Keratinocyte (primary cell): ENCODE data around the gene TRIM65.

ENCODE experiments used
- EZH2 ChIP-seq: IDR thresholded peaks from one replicate; pipeline ENCODE4 v1.6.1; 2012; ENCODE audit warnings: inconsistent platforms, mild to moderate bottlenecking, low read length, moderate library complexity
- TF ChIP-seq, protein P1 (sequence below), 3 experiments: IDR thresholded peaks in 1 of 3; conservative IDR thresholded peaks in 1 of 3; optimal IDR thresholded peaks in 1 of 3; 2 replicates in 2 of 3; 3 replicates in 1 of 3; pipeline versions ENCODE3 to v1.5.1; 2011; ENCODE audit warnings: low read length in 3 of 3, mild to moderate bottlenecking in 3 of 3, moderate library complexity in 2 of 3, control low read depth in 1 of 3, inconsistent platforms in 1 of 3; ENCODE audit not compliant: insufficient read depth in 2 of 3; ENCODE audit errors: extremely low read depth in 1 of 3

DNA sequence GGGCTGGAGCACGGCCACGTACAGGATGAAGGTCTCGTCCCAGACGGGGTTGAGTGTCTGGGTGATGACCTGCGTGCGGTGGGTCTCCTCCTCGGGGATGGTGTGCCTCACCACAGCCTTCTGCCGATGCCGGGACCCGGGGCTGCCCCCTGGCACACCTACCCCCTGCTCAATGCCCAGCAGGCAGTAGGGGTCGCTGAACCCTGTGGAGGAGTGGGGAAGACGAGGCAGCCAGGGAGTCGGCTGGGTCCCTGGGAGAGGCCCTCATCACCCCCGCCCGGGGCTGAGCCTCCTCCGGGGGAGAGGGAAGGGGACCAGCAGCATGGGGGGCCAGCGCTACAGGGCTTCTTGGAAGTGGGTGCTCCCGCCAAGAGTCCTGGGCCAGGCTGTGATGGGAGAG, 54.3 kb downstream of the TRIM65 start:
- TF ChIP-seq, protein P1, sequence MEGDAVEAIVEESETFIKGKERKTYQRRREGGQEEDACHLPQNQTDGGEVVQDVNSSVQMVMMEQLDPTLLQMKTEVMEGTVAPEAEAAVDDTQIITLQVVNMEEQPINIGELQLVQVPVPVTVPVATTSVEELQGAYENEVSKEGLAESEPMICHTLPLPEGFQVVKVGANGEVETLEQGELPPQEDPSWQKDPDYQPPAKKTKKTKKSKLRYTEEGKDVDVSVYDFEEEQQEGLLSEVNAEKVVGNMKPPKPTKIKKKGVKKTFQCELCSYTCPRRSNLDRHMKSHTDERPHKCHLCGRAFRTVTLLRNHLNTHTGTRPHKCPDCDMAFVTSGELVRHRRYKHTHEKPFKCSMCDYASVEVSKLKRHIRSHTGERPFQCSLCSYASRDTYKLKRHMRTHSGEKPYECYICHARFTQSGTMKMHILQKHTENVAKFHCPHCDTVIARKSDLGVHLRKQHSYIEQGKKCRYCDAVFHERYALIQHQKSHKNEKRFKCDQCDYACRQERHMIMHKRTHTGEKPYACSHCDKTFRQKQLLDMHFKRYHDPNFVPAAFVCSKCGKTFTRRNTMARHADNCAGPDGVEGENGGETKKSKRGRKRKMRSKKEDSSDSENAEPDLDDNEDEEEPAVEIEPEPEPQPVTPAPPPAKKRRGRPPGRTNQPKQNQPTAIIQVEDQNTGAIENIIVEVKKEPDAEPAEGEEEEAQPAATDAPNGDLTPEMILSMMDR (optimal IDR thresholded peaks at IDR 0.05 in 1 of 3, IDR thresholded peaks at IDR 0.05 in 1 of 3, conservative IDR thresholded peaks at IDR 0.05 in 1 of 3; ENCODE audit: extremely low read depth in 1 of 3, insufficient read depth in 2 of 3, low read length in 3 of 3), result no peak
- TF ChIP-seq EZH2, result no peak
